WTC11 (cell line): Measurements from ENCODE around the gene FAM107A. TPM values are rescaled to one million over a fixed set of nuclear protein-coding genes. Genes with fewer than 3 reads are reported as not detected.

ENCODE experiments used
- ATAC-seq: fragments of 200-7000 bp; cut with Tn5 transposase; 2 replicates; pipeline ENCODE4 v1.10.0; 2021; ENCODE audit warnings: mild to moderate bottlenecking, moderate library complexity
- CTCF ChIA-PET: fragments of 300-600 bp; sonication (Branson Sonifier 250); formaldehyde crosslinking; loops from one replicate; lab custom pipeline; 2021; ENCODE audit warnings: antibody characterized with exemption; lab: Charles Lee
- POLR2A ChIA-PET: fragments of 350-600 bp; sonication (Branson Sonifier 250); formaldehyde crosslinking; loops from one replicate; lab custom pipeline; 2021; ENCODE audit warnings: antibody characterized with exemption; lab: Charles Lee
- DNase-seq: peaks from one replicate; pipeline ENCODE4 v3.0.0; 2021; ENCODE audit warnings: low spot score
- H3K27ac Mint-ChIP-seq: 2 replicates; pipeline ENCODE4 v1.8.0; 2021; ENCODE audit warnings: mixed read lengths
- H3K27me3 Mint-ChIP-seq: 2 replicates; pipeline ENCODE4 v1.8.0; 2021; ENCODE audit warnings: low read depth, mild to moderate bottlenecking, moderate library complexity, mixed read lengths
- H3K36me3 Mint-ChIP-seq: 2 replicates; pipeline ENCODE4 v1.8.0; 2021; ENCODE audit warnings: mixed read lengths
- H3K4me1 Mint-ChIP-seq: 2 replicates; pipeline ENCODE4 v1.8.0; 2022; ENCODE audit warnings: mixed read lengths
- H3K4me3 Mint-ChIP-seq: 2 replicates; pipeline ENCODE4 v1.8.0; 2021; ENCODE audit warnings: mild to moderate bottlenecking, moderate library complexity, mixed read lengths
- H3K9me3 Mint-ChIP-seq: 2 replicates; pipeline ENCODE4 v1.8.0; 2021; ENCODE audit warnings: mixed read lengths
- ATF2 ChIP-seq: sonication (generic); formaldehyde crosslinking; IDR thresholded peaks from 2 replicates; pipeline ENCODE4 v1.8.1; 2022; ENCODE audit warnings: low read depth, missing genetic modification reagents, borderline replicate concordance
- ATF3 ChIP-seq: sonication (generic); formaldehyde crosslinking; conservative IDR thresholded peaks from 2 replicates; pipeline ENCODE4 v1.8.1; 2022; ENCODE audit warnings: mild to moderate bottlenecking, missing genetic modification reagents
- ATF6 ChIP-seq: sonication (generic); formaldehyde crosslinking; IDR thresholded peaks from 2 replicates; pipeline ENCODE4 v1.8.1; 2023; ENCODE audit warnings: mild to moderate bottlenecking, missing genetic modification reagents
- E2F4 ChIP-seq: sonication (generic); formaldehyde crosslinking; IDR thresholded peaks from 2 replicates; pipeline ENCODE4 v1.8.1; 2022; ENCODE audit warnings: low read depth, mild to moderate bottlenecking, moderate library complexity, missing genetic modification reagents, borderline replicate concordance
- ELF4 ChIP-seq: sonication (generic); formaldehyde crosslinking; IDR thresholded peaks from 2 replicates; pipeline ENCODE4 v1.8.1; 2022; ENCODE audit warnings: low read depth, mild to moderate bottlenecking, moderate library complexity, missing genetic modification reagents
- EMX1 ChIP-seq: fragments of 250-450 bp; sonication (Bioruptor Pico); IDR thresholded peaks from 2 replicates; pipeline ENCODE4 v1.8.0; 2021; ENCODE audit warnings: mild to moderate bottlenecking
- GABPB1 ChIP-seq: sonication (generic); formaldehyde crosslinking; IDR thresholded peaks from 2 replicates; pipeline ENCODE4 v1.8.1; 2023; ENCODE audit warnings: mild to moderate bottlenecking, missing genetic modification reagents
- GTF2I ChIP-seq: fragments of 250-450 bp; sonication (Bioruptor Pico); conservative IDR thresholded peaks from 2 replicates; pipeline ENCODE4 v1.4.0; 2021; ENCODE audit warnings: mild to moderate bottlenecking
- IRF2 ChIP-seq: sonication (generic); formaldehyde crosslinking; IDR thresholded peaks from 2 replicates; pipeline ENCODE4 v1.8.0; 2022; ENCODE audit warnings: low read depth, missing genetic modification reagents, borderline replicate concordance
- NFATC4 ChIP-seq: fragments of 250-450 bp; sonication (Bioruptor Pico); IDR thresholded peaks from 2 replicates; pipeline ENCODE4 v1.9.0; 2021; ENCODE audit warnings: mild to moderate bottlenecking
- NFE2L1 ChIP-seq: sonication (generic); formaldehyde crosslinking; IDR thresholded peaks from 2 replicates; pipeline ENCODE4 v1.8.1; 2023; ENCODE audit warnings: missing genetic modification reagents
- NFYB ChIP-seq: sonication (generic); formaldehyde crosslinking; conservative IDR thresholded peaks from 2 replicates; pipeline ENCODE4 v1.8.0; 2022; ENCODE audit warnings: low read depth, missing genetic modification reagents
- OVOL2 ChIP-seq: fragments of 250-450 bp; sonication (Bioruptor Pico); IDR thresholded peaks from 2 replicates; pipeline ENCODE4 v1.9.0; 2021; ENCODE audit warnings: mild to moderate bottlenecking, borderline replicate concordance
- SMAD3 ChIP-seq: sonication (generic); formaldehyde crosslinking; IDR thresholded peaks from 2 replicates; pipeline ENCODE4 v1.8.0; 2022; ENCODE audit warnings: missing genetic modification reagents, mild to moderate bottlenecking, borderline replicate concordance
- TCF7 ChIP-seq: sonication (generic); formaldehyde crosslinking; IDR thresholded peaks from 2 replicates; pipeline ENCODE4 v1.8.0; 2022; ENCODE audit warnings: mild to moderate bottlenecking, low read depth, missing genetic modification reagents, moderate library complexity
- TP53 ChIP-seq: sonication (generic); formaldehyde crosslinking; IDR thresholded peaks from 2 replicates; pipeline ENCODE4 v1.8.1; 2023; ENCODE audit warnings: mild to moderate bottlenecking, missing genetic modification reagents
- USF2 ChIP-seq: sonication (generic); formaldehyde crosslinking; IDR thresholded peaks from 2 replicates; pipeline ENCODE4 v1.8.1; 2023; ENCODE audit warnings: mild to moderate bottlenecking, missing genetic modification reagents, moderate library complexity
- ZNF121 ChIP-seq: sonication (generic); formaldehyde crosslinking; IDR thresholded peaks from 2 replicates; pipeline ENCODE4 v1.8.0; 2023; ENCODE audit warnings: missing genetic modification reagents
- ZNF232 ChIP-seq: sonication (generic); formaldehyde crosslinking; IDR thresholded peaks from 2 replicates; pipeline ENCODE4 v1.8.0; 2022; ENCODE audit warnings: mild to moderate bottlenecking, missing genetic modification reagents
- ZNF317 ChIP-seq: sonication (generic); formaldehyde crosslinking; IDR thresholded peaks from 2 replicates; pipeline ENCODE4 v1.8.1; 2023; ENCODE audit warnings: low read depth, mild to moderate bottlenecking, moderate library complexity, missing genetic modification reagents, borderline replicate concordance
- ZNF396 ChIP-seq: fragments of 250-450 bp; sonication (Bioruptor Pico); IDR thresholded peaks from 2 replicates; pipeline ENCODE4 v1.8.0; 2021; ENCODE audit warnings: mild to moderate bottlenecking, moderate library complexity, borderline replicate concordance
- ZNF532 ChIP-seq: fragments of 250-450 bp; sonication (Bioruptor Pico); IDR thresholded peaks from 2 replicates; pipeline ENCODE4 v1.9.0; 2021; ENCODE audit warnings: mild to moderate bottlenecking, borderline replicate concordance
- total RNA-seq: library from RNA; stranded (reverse); gene quantifications from 3 replicates; pipeline ENCODE4 v1.2.3, GENCODE V29; 2021

The FAM107A gene
- total RNA-seq, 1 experiment from 2014 or later: 0.31 TPM

- Mint-ChIP-seq H3K27ac (no peak overlapping the region), H3K36me3 (peaks cover under 1% of the 10 kb centered on the region; the same call in 1 of the 2 replicates), H3K4me3 (no peak overlapping the region), H3K4me1 (peaks cover 44% of the 10 kb centered on the region), H3K9me3 (peaks cover 8% of the 10 kb centered on the region), H3K27me3 (peaks cover 6% of the 10 kb centered on the region)
- ChIA-PET POLR2A (no interaction called here), CTCF (interaction anchor here (0.9 to 14.3 kb wide), 4 partner anchors 8 to 53 kb away, joined by 3 to 223 read pairs (median 7); no protein-coding TSS in a partner anchor)
- DNase-seq: no peak
- no peak for ATAC-seq
- TF ChIP-seq ELF4 (CRISPR knock-in tag): no peak
- no peak for TF ChIP-seq ATF2 (CRISPR knock-in tag)
- TF ChIP-seq ZNF396 (CRISPR knock-in tag): no peak
- TF ChIP-seq TCF7 (CRISPR knock-in tag): no peak
These were observed 475 bp downstream of the FAM107A start for GRCh38 chr3:58576716-58577115.

- no peak for TF ChIP-seq TP53 (CRISPR knock-in tag)
- no peak for TF ChIP-seq USF2 (CRISPR knock-in tag)
- no peak for TF ChIP-seq NFYB (CRISPR knock-in tag)
- TF ChIP-seq ZNF232 (CRISPR knock-in tag): no peak
- TF ChIP-seq IRF2 (CRISPR knock-in tag): no peak
- no peak for TF ChIP-seq OVOL2 (CRISPR knock-in tag)
- TF ChIP-seq ATF3 (CRISPR knock-in tag): no peak
- TF ChIP-seq NFE2L1 (CRISPR knock-in tag): no peak
- TF ChIP-seq ATF6 (CRISPR knock-in tag): no peak
- TF ChIP-seq ZNF317: no peak
- no peak for TF ChIP-seq SMAD3 (CRISPR knock-in tag)
- no peak for TF ChIP-seq NFATC4 (CRISPR knock-in tag)
- no peak for TF ChIP-seq ZNF121 (CRISPR knock-in tag)
- no peak for TF ChIP-seq GABPB1 (CRISPR knock-in tag)
- H3K4me3 Mint-ChIP-seq: no peak overlapping the region
- no peak for DNase-seq
- H3K4me1 Mint-ChIP-seq: peaks cover 38% of the 10 kb centered on the region
- no peak overlapping the region for H3K27ac Mint-ChIP-seq
- CTCF ChIA-PET: interaction anchor here (0.9 to 14.3 kb wide), 4 partner anchors 8 to 53 kb away, joined by 3 to 223 read pairs (median 7); no protein-coding TSS in a partner anchor
- POLR2A ChIA-PET: no interaction called here
- peaks cover 2% of the 10 kb centered on the region; the same call in 1 of the 2 replicates for H3K36me3 Mint-ChIP-seq
- H3K27me3 Mint-ChIP-seq: peaks cover 6% of the 10 kb centered on the region
- H3K9me3 Mint-ChIP-seq: peaks cover 11% of the 10 kb centered on the region
- no peak for ATAC-seq
These were observed 1.1 kb downstream of the FAM107A start for GRCh38 chr3:58575971-58576652.

GRCh38 chr3:58574682-58575081, 2.5 kb downstream of the FAM107A start:
- H3K27ac Mint-ChIP-seq: no peak overlapping the region
- no peak for TF ChIP-seq ZNF396 (CRISPR knock-in tag)
- TF ChIP-seq E2F4: no peak
- no peak for TF ChIP-seq EMX1 (CRISPR knock-in tag)
- TF ChIP-seq TP53 (CRISPR knock-in tag): no peak
- no peak for TF ChIP-seq GTF2I (CRISPR knock-in tag)
- TF ChIP-seq ZNF532 (CRISPR knock-in tag): no peak

More at GRCh38 chr3:58574682-58575081, 2.5 kb downstream of the FAM107A start:
- peaks cover 28% of the 10 kb centered on the region for H3K4me1 Mint-ChIP-seq
- ChIA-PET CTCF (interaction anchor here (0.9 to 14.3 kb wide), 5 partner anchors 9 to 55 kb away, joined by 4 to 223 read pairs (median 5); no protein-coding TSS in a partner anchor), POLR2A (no interaction called here)
- H3K4me3 Mint-ChIP-seq: no peak overlapping the region
- DNase-seq (no peak), ATAC-seq (no peak)
- peaks cover 6% of the 10 kb centered on the region for H3K27me3 Mint-ChIP-seq
- peaks cover 11% of the 10 kb centered on the region for H3K9me3 Mint-ChIP-seq
- H3K36me3 Mint-ChIP-seq: peaks cover 2% of the 10 kb centered on the region; the same call in 1 of the 2 replicates
